Ovary (tissue), 9 donors: ENCODE results near the gene KRTAP5-1. TPM values are rescaled to one million over a fixed set of nuclear protein-coding genes. Genes with fewer than 3 reads are reported as not detected.

ENCODE experiments used
- DNase-seq, 5 donors: peaks; one replicate each; pipeline ENCODE4 v3.0.0-alpha.2; 2019 to 2020
- H3K27ac ChIP-seq, 2 donors: fragments of 200-600 bp; one replicate each; pipeline versions ENCODE4 v1.5.1 to v1.8.0; 2019 to 2022
- H3K27me3 ChIP-seq: fragments of 200-600 bp; one replicate; pipeline ENCODE4 v1.8.0; 2022
- H3K36me3 ChIP-seq: fragments of 200-600 bp; sonication (generic); one replicate; pipeline ENCODE4 v1.5.1; 2019
- H3K4me1 ChIP-seq: one replicate; pipeline ENCODE4 v1.8.1; 2013; ENCODE audit warnings: mild to moderate bottlenecking, moderate library complexity; ENCODE audit not compliant: insufficient read depth
- H3K4me3 ChIP-seq: fragments of 200-600 bp; sonication (generic); one replicate; pipeline ENCODE4 v1.5.1; 2017
- H3K9me3 ChIP-seq, 2 donors: fragments of 200-600 bp in 1 of 2; sonication (generic) in 1 of 2; one replicate each; pipeline versions ENCODE4 v1.5.1 to v1.8.1; 2013 to 2019; ENCODE audit warnings: mild to moderate bottlenecking in 1 of 2, moderate library complexity in 1 of 2
- EP300 ChIP-seq: sonication (generic); formaldehyde crosslinking; IDR thresholded peaks from one replicate; pipeline ENCODE4 v1.6.1; 2017; ENCODE audit warnings: antibody characterized with exemption
- POLR2A ChIP-seq: fragments of 450-650 bp; IDR thresholded peaks from one replicate; pipeline ENCODE4 v1.6.1; 2017; ENCODE audit warnings: antibody characterized with exemption, mild to moderate bottlenecking, moderate library complexity
- WGBS, 3 donors: extraction: QIAGEN DNeasy Blood & Tissue Kit in 1 of 3; methylation state at CpG; one replicate each; pipeline versions ENCODE4 v1.1.5 to v1.1.7; 2013 to 2017; 5-methylcytosine and 5-hydroxymethylcytosine counted together
- intact Hi-C, 4 donors: fragments of 100-400 bp; cut with DNase I; formaldehyde crosslinking; loops; one replicate each; pipeline versions ENCODE4 v1.11.0 to v1.15.1; 2022 to 2023
- polyA plus RNA-seq, 2 donors: library from polyadenylated mRNA; stranded (reverse); fragments of 200-250 nt in 1 of 2; fragments of 350-450 nt in 1 of 2; fragmentation: Illumina TruSeq in 1 of 2; extraction: RNeasy Lipid Tissue Mini Kit (QIAGEN cat#74804) in 1 of 2; gene quantifications; one replicate each; pipeline ENCODE4 v1.2.3, GENCODE V29; 2013 to 2014
- total RNA-seq, 7 donors: library from RNA; depleted of rRNA in 2 of 7; stranded (reverse); fragments of >200 nt in 2 of 7; fragmentation: NEBNext Ultra II Directional in 3 of 7; extraction: Animal tissue kit (Norgen Biotek cat#: 25700) in 3 of 7; gene quantifications; one replicate each; pipeline versions ENCODE4 v1.1.0 to v1.2.4, GENCODE V29; 2016 to 2023
- TF ChIP-seq, protein P1 (sequence below), 3 donors: fragments of 450-650 bp in 2 of 3; fragments of 200-600 bp in 1 of 3; IDR thresholded peaks; one replicate each; pipeline versions ENCODE4 v1.5.1 to v1.8.0; 2016 to 2022; ENCODE audit warnings: antibody characterized with exemption in 3 of 3, mild to moderate bottlenecking in 1 of 3
- donor health status: DM: no; HTN: no; CAD: no; lungs with moderate emphysema.
- donor health status: DM: no; HTN: no; CAD: no.
- donor health status: Bipolar disorder and iron deficiency.
- donor health status: DM: yes; HTN: yes; CAD: no.
- donor health status: DM: no; HTN: no; CAD: no.
- donor health status: DM: yes; HTN: yes; CAD: no.

Gene KRTAP5-1
- total and polyA plus RNA-seq, 9 donors, result not detected

DNA sequence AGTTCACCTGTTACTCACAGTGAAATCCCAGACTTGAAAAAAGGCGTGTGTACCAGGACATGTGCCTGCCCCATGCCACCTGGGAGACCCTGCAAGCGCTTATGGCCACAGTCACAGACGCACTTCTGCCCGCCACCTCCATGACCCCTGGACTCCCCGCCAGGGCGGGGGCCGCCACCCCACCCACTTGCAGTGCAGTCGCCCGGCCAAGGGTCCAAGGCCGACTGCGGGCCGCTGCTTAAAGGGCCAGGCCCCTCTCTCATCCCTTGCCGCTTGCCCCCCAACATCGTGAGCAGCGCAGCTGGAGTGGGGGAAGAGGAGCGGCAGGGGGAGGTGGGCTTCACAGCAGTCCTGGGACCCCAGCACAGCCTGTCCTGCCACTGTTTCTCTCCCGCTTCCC lies 23.8 kb downstream of the KRTAP5-1 start:
- Histone ChIP-seq H3K4me1 (peaks cover 6% of the 10 kb centered on the region), H3K4me3 (no peak overlapping the region), H3K27ac (no peak overlapping the region), H3K36me3 (no peaks in the 10 kb centered on the region), H3K27me3 (no peaks in the 10 kb centered on the region), H3K9me3 (no peaks in the 10 kb centered on the region)
- intact Hi-C loops, result no loop called here
- WGBS, 3 donors, result 77 to 83% (median 83%) methylated on average over 16 to 17 of the region's 17 CpGs
- no peak for TF ChIP-seq POLR2A
- TF ChIP-seq EP300, result no peak
- TF ChIP-seq, protein P1, sequence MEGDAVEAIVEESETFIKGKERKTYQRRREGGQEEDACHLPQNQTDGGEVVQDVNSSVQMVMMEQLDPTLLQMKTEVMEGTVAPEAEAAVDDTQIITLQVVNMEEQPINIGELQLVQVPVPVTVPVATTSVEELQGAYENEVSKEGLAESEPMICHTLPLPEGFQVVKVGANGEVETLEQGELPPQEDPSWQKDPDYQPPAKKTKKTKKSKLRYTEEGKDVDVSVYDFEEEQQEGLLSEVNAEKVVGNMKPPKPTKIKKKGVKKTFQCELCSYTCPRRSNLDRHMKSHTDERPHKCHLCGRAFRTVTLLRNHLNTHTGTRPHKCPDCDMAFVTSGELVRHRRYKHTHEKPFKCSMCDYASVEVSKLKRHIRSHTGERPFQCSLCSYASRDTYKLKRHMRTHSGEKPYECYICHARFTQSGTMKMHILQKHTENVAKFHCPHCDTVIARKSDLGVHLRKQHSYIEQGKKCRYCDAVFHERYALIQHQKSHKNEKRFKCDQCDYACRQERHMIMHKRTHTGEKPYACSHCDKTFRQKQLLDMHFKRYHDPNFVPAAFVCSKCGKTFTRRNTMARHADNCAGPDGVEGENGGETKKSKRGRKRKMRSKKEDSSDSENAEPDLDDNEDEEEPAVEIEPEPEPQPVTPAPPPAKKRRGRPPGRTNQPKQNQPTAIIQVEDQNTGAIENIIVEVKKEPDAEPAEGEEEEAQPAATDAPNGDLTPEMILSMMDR (IDR thresholded peaks at IDR 0.05), result no peak
- no peak for DNase-seq

DNA sequence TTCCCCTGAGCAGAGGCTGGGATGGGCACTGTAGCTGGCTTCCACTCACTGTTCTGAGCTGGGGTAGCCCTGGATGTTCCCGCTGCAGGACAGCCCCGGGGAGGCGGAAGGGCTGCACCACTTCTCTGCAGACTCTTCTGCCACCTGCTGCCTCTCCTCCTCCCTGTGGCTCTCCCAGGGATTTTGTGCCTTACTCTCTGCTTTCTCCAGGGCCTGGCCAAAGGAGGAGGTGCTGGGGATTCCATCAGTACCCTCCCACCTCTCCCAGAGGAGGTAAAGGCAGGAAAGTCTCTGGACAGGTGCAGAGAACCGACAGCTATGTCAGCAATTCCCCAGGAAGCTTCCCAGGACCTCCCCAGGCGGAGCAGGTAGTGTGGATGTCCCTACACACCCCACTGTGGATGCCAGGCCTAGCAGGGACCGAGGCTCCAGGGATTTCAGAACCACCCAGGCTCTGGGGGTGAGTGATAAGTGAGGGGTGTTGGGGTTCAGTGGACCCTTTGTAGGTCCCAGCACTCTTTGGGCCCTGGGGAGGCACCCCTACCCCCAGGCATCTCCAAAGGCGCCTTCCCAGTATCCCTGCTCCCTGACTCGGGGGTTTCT lies 24.3 kb downstream of the KRTAP5-1 start:
- H3K27ac ChIP-seq, result no peak overlapping the region
- no peaks in the 10 kb centered on the region for H3K27me3 ChIP-seq
- TF ChIP-seq POLR2A, result no peak
- no peak for TF ChIP-seq EP300
- TF ChIP-seq, protein P1 (IDR thresholded peaks at IDR 0.05), result no peak
- DNase-seq, result no peak
- H3K4me1 ChIP-seq, result peaks cover 6% of the 10 kb centered on the region
- H3K4me3 ChIP-seq, result no peak overlapping the region
- intact Hi-C loops, result no loop called here
- no peaks in the 10 kb centered on the region for H3K36me3 ChIP-seq
- 78 to 79% (median 78%) methylated on average over 8 of the region's 8 CpGs for WGBS, 3 donors
- no peaks in the 10 kb centered on the region for H3K9me3 ChIP-seq

DNA sequence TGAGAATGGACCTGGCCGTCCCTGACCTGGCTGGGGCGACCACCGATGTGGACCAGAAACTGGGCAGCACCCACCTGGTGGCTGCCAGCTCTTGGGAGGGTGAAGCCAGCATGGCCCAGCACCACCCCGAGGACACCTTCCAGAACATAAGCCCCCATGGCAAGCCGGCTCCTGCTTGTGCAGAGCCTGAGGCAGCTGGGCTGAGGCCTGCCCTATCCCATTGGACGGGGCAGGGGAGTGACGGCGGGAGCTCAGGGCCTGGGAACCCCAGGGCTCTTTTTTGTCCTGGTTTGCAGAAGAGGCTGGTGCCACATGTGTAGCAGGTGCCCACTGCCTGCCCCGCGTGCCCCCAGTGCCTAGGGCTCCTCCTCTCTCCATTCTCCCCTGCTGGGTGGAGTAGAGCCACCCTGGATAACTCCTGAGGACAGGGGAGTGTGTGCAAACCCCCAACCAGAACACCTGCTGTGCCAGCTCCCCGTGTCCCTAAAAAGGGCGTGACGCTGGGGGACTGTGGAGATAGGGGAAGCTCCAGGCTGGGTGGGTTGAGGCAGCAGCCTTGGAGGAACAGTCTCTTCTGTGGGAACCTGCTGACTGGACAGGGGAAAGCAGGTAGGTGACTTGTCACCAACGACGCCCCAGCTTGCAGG lies 25.0 kb downstream of the KRTAP5-1 start:
- H3K9me3 ChIP-seq, result no peaks in the 10 kb centered on the region
- no peak for DNase-seq
- intact Hi-C loops, result no loop called here
- TF ChIP-seq, protein P1 (IDR thresholded peaks at IDR 0.05), result no peak
- TF ChIP-seq POLR2A (no peak), EP300 (no peak)
- H3K4me3 ChIP-seq, result no peak overlapping the region
- peaks cover 6% of the 10 kb centered on the region for H3K4me1 ChIP-seq
- no peaks in the 10 kb centered on the region for H3K27me3 ChIP-seq
- no peak overlapping the region for H3K27ac ChIP-seq
- no peaks in the 10 kb centered on the region for H3K36me3 ChIP-seq
- WGBS, 3 donors, result 81 to 91% (median 85%) methylated on average over 13 to 15 of the region's 15 CpGs

DNA sequence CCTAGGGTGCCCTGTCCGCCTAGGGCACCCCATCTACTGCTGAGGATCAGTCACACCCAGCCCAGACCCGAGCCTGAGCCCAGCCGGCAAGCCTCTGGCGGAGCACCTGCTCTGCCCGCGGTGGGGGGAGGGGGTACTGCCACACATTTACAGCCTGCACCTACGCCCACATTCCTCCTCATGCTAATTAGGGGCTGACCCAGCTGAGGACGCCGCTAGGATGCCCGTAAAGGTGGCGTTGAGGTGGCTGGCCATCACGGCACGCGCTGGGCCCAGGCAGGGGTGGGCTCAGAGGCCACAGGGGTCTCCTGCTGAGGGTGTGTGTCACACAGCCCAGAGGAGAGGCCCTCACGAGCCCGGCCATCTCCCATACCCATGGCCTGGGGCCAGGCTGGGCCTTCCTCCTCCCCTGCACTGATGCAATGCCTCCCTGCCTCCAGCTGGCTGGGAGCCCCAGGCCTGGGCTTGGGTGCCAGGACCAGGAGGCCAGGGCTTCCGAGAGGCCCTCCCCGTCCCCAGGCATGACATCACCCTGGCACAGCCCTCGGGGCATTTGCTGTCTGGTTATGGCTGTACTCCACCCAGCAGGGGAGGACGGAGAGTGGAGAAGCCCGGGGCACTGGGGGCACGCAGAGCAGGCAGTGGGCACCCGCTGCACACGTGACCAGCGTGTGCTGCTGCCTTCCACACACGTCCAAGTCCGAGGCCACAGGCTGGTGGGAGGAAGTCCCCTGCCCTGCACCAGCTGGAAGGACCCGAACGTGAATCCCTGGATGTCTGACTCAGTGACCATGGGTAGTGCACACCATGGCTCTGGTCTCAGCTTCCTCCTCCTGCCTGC lies 25.8 kb downstream of the KRTAP5-1 start:
- H3K4me3 ChIP-seq, result no peak overlapping the region
- TF ChIP-seq EP300, result no peak
- TF ChIP-seq POLR2A, result no peak
- TF ChIP-seq, protein P1 (IDR thresholded peaks at IDR 0.05), result no peak
- WGBS, 3 donors, result 59 to 69% (median 66%) methylated on average over 26 to 29 of the region's 29 CpGs
- peak in 4 of 5 donors; percentile 54 to 67 (median 61) for DNase-seq
- no peaks in the 10 kb centered on the region for H3K36me3 ChIP-seq
- peak overlapping the region; percentile 46 to 69 for H3K27ac ChIP-seq
- H3K27me3 ChIP-seq, result no peaks in the 10 kb centered on the region
- H3K9me3 ChIP-seq, result no peaks in the 10 kb centered on the region
- peaks cover 6% of the 10 kb centered on the region for H3K4me1 ChIP-seq
- intact Hi-C loops, result loop anchor here in 1 of 4 donors (2.0 kb wide), 1 partner anchor 13 kb away; the partner anchor contains the start of gene DUSP8
